Stimulated activated CD8-positive, alpha-beta memory T cell treated with anti-CD3 and anti-CD28 coated beads, Interleukin-15, amount 100 ng/mL, for 4 hours (primary cell): ENCODE data around the gene RAB3A.

Experiments
- DNase-seq, 2 donors: peaks; one replicate each; pipeline ENCODE4 v3.0.0-alpha.2; 2020; ENCODE audit warnings: low read depth in 2 of 2

The RAB3A gene

DNA sequence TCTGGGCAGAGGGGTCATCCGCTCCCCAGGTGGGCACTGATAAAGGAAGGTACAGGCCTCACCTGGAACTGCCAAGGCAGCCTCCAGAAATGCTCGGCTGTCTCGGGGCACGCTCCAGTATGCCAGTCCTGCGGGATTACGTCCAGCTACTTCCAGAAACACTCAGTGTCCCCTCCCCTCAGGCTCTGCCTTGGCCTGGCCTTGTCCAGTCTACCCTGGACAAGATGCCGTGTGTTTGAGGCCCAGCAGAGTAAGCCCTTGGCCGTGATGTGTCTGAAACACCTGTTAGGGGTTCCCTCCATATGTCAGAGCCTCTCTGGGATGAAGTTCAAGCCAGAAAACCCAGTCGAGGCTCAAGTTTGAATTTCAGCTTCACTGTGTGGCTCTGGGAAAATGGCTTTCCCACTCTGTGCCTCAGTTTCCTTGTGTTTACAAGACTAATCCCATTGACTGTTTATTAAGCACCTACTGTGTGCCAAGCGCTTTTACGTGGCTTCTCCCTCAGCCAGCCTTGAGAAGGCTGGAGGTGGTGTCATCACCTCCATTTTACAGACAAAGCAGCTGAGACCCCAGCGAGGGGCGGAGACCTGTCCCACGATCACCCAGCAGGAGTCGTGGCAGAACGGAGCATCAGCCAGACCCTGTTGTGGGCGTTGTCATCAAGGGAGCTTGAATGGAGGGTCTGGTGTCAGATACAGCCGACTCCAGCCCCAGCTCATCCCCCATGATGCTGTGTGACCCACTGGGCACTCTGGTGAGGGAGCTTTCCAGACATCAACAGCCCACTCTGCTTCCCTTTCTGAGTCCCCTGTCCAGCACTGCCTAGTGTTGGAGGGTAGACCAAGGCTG is 52.8 kb downstream of the RAB3A start:
- no peak for DNase-seq

DNA sequence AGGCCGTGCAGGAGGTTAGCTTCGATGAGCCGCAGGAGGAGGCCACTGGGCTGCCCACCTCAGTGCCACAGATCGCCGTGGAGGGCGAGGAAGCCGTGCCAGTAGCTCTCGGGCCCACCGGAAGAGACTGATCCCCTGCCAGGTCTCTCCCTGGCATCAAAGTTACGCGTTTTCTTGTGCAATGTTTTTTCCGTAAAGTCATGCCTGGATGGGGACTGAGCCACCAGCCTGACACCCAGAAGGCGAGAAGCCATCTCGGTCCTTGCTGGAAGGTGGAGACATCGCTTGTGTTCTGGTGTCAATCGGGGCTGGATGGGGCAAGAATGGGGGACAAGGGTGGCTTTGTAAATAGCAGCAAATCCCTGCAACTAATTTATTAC is 54.3 kb downstream of the RAB3A start:
- no peak for DNase-seq

GRCh38 chr19:18147396-18147795 is 56.4 kb downstream of the RAB3A start:
- no peak for DNase-seq
